ENCODE data around the gene HOXD4.

HOXD4 gene

DNA sequence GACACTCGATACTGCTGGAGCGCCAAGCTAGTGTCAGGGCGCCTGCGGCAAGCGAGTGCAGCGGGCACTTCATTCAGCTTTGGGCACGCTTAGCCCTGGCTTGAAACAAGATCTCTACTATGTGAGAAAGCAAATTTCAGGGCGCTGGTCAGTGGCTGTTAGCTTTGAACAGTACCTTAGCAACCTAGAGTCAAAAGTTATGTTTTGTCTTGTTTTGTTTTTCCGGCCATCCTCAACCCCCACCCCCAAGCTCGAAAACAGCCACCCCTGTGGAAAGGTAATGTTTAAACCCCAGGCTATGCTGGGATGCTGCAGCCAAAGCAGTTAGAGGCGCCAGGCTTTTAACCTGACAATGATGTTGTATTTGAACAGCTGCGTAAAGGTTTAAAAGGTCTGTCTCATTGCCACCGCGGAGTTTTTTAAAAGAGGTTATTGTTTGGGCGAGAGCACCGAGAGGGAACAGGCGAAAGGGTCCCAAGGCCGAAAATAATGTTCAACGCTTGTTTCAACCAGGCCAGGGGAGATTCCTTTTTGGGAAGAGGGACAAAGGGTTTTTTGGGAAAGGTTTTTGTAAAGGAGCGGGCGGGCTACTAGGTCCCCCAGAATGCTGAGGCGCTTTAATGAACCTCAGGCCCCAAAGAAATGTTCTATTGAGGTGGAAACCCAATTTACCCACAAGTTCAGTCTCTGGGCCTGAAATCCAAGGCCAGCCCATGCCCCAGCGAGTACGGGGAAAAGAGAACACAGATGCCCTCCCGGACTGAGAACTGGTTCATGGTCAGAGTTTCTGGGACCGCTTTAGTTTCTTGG lies 37.0 kb upstream of the HOXD4 start:
- FAIRE-seq = no peak

DNA sequence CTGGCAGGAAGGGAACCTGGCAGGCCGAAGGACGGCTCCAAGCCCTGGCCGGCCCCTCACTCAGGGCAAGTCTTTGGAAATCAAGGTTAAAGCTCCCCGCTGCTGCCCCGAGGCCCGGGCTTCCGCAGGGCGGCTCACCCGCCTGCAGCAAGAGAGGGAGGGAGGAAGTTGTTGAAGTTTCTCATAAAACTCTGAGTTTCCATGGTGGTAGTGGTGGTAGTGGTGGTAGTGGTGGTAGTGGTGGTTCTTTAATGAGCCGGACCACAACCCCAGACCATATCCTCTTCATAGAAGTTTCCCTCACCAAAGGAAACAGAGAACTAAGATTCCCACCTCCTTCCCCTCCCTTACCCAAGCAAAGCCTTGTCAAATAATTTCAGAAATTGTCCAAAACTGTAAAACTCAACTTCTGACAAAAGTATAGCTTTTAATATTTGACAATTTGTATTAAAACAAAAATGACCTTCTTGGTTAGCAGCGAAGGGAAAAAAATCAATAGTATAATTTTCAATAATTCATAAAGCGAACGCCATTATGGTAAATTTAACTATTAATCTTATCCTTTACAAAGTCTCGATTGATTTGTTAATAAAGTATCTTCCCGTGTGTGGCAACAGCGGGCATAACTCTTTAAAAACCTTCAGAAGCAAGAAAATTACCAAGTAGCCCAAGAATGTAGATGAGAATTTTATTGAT lies 36.3 kb upstream of the HOXD4 start:
- FAIRE-seq = no peak

DNA sequence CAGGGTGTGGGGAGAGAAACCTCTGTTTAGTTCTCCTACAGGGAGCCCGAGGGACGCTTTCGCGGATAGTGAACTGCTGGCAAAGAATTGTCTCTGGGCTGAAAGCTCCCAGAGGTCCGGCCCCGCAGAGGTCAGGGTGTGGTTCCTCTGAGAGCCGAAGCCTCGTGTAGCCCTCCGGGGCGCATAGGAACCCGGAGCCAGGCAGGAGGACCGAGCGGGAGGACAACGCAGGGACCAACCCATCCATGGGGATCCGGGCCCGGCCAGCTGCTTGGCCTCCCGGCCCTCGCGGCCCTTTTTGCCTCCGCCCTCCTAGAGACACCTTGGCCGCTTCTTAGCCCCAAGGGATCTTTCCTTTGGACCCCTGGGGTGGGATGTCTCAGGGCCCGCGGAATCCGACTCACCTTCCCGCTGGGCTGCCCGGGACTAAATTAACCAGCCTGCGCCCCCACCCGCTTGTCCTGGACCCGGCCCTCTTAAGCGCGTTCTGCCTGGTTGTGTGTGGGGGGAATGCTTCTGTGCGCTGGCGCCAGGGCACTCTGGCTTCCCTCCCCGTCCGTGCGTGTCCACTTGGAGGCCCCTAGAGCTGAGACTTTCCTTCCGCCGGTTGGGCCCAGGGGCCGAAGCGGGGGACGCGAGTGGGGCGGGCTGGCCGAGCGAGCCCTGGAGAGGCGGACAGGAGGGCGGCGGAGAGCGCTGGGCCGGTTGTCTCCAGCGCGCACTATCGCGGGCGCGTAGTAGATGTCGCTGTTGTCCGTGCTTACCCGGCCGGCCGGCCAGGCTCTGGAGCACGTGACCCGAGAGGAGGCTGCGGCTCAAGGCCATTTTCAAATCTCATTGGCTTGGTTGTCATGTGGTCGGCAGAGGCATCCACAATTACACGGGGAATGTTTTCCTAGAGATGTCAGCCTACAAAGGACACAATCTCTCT lies 35.2 kb upstream of the HOXD4 start, which contains the start of gene HOXD10:
TSS of gene HOXD10 (plus strand) at position 896 of the 931 bp plus-strand sequence. CDS start 56 bp downstream, outside the sequence.
- no peak for FAIRE-seq

DNA sequence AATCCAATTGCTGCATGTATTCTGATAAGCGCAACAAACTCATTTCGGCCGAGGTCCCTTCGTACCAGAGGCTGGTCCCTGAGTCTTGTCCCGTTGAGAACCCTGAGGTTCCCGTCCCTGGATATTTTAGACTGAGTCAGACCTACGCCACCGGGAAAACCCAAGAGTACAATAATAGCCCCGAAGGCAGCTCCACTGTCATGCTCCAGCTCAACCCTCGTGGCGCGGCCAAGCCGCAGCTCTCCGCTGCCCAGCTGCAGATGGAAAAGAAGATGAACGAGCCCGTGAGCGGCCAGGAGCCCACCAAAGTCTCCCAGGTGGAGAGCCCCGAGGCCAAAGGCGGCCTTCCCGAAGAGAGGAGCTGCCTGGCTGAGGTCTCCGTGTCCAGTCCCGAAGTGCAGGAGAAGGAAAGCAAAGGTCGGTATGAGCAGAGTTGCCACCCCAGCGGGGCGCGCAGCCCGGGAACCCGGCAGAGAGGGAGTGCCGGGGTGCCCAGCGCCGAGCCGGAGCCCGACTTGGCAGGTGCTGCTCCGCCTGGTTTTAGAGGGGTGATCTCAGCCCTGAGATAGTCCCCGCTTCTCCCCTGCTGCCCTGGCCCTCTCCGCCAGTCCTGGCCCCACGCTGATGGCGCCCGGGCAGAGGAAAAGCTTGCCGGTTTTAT lies 34.1 kb upstream of the HOXD4 start:
- FAIRE-seq = no peak

DNA sequence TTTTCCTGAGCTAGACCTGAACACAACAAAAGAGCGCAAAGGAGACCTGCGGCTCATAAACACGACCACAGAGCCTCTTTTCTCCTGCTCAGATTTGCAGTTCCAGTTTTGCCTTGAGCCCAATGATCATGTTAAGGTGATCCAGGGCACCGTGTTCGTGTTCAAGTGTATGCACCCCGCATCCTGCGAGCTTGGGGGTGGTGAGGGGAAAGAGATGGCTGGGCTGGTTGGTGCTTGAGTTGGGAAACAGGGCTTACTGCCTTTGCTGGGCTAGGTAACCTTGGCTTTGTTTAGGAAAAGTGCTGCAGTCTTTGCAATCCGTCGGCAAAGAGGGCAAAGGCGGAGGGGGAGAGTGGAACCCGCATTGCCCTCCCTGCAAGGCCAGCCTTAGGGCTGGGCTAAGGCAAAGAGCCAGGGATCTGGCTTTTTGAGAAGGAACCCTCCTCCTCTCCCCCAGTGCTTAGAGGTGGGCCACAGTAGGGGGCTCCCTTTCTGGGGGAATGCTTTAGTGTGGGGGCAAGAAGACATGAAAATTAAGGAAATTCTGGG lies 33.5 kb upstream of the HOXD4 start:
- FAIRE-seq = no peak

DNA sequence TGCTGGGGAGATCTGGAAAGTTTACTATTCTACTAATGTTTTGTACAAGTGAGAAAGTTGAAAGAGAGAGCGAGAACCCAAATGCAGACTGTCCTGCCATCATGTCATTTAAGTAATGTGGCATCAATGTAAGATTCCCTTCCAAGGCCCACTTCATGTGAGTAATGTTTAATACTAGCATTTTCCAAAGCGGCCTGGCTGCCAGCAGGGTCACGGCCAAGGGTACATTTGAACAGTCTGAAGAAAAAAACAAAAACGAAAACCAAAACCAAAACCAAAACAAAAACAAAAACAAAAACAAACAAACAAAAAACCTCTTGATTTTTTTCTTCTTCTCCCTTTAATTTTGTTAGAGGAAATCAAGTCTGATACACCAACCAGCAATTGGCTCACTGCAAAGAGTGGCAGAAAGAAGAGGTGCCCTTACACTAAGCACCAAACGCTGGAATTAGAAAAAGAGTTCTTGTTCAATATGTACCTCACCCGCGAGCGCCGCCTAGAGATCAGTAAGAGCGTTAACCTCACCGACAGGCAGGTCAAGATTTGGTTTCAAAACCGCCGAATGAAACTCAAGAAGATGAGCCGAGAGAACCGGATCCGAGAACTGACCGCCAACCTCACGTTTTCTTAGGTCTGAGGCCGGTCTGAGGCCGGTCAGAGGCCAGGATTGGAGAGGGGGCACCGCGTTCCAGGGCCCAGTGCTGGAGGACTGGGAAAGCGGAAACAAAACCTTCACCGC lies 32.6 kb upstream of the HOXD4 start:
- peak; percentile 30 for FAIRE-seq

DNA sequence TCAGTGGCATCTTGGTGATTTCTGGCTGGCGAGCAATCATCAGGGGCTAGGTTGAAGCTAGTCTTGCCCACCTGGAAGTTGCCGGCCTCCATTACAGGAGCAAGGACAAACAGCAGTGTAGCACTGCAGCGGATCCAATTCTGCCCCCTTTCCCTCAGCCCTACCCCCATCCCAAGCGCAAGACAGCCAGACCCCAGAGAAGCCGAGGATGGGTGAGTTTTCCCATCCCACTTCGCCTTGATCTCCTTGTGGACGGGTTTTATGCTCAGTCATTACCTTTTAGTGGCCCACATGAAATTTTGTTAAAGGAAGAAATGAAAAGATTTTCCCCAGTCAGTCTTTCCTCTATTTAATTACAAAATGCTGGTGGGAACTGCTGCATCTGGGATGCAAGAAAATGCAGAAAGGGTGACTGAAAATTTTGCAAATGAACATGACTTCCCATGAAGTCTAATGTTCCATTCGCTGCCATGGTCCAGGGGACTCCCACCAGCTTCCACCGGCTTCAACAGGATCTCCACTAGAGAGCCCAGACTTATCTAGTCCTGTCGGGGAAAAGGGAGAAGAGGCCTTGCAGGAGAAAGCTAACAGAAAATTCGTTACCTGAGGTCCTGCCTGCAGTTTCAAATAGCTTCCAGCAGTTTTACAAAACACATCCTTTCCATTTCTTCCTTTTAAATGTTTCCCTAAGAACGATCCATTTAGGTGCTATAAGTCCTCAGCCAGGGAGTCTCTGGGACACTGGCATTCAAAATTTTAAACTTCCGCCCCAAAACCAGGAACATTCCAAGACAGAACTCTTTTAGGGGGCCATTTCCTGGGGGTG lies 30.8 kb upstream of the HOXD4 start:
- FAIRE-seq = no peak

DNA sequence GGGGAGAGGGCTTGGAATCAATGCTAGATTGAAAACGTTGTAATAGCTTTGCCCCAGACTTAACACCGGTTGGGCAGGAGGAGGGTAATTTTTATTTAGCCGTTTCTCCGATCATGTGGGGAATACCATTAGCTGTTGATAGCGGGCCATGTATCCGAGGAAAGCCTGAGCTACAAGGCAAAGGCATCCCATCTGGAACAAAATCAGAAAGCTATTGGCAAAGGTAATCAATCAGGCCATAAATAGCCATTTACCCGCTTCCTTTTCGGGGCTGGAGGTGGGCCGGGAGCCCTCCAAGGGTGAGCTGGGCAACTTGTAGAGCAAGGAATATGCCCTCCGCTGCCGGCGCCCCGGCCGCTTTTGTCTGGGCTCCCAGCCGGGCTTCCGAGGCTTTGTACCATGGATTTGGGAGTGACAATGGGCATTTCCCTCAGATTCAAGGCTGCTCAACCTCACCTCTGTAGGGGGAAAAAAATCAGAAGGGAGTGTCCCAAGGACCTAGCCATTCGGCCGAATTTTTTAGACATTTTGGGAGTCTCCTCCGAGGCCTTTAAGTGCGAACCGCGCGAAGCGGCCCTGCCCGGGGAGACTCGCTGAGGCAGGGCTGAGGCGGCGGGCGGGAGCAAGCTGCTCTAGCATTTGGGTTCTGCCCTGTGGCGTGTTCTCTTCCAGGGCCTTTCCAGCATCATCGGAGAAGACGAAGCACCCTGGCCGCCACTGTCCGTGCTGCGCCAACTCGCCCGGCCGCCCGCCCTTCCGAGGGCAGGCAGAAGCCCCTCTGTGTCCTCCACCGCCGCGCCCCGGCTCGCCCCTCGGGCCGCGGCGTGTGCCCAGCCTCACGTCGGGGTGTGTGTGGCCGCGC lies 29.9 kb upstream of the HOXD4 start:
- no peak for FAIRE-seq

DNA sequence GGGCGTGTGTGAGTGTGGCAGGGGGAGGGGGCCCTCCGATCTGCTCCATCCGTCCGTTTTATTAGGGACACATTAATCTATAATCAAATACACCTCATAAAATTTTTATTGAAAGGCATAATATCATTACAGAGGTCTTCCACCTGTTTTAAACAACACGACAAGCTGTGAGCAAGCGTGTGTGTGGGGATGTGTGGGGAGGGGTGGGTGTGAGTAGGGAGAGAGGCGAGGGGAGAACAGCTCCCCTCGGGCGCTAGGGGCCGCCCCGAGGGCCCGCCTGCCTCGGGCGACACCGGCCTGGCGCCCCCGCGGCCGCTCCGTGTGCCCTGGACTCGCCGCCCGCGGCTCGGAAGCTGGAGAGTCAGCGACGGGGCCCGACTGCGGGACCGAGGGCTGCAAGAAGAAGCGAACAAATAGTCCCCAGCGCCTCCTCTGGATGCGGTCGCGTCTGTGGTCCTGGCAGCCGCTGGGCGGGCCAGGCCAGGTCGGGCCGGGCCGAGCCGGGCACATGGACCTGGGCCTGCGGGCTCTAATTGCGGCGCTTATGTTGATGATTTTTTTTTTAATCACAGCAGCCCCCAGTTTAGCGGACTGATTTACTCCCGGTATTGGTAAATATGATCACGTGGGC lies 29.2 kb upstream of the HOXD4 start:
- no peak for FAIRE-seq

DNA sequence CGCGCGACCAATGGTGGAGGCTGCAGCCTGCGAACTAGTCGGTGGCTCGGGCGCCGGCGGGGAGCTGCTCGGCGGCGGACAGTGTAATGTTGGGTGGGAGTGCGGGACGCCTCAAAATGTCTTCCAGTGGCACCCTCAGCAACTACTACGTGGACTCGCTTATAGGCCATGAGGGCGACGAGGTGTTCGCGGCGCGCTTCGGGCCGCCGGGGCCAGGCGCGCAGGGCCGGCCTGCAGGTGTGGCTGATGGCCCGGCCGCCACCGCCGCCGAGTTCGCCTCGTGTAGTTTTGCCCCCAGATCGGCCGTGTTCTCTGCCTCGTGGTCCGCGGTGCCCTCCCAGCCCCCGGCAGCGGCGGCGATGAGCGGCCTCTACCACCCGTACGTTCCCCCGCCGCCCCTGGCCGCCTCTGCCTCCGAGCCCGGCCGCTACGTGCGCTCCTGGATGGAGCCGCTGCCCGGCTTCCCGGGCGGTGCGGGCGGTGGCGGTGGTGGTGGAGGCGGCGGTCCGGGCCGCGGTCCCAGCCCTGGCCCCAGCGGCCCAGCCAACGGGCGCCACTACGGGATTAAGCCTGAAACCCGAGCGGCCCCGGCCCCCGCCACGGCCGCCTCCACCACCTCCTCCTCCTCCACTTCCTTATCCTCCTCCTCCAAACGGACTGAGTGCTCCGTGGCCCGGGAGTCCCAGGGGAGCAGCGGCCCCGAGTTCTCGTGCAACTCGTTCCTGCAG lies 28.5 kb upstream of the HOXD4 start, which contains the start of gene HOXD9:
TSS of gene HOXD9 (plus strand) at position 37 of the 728 bp plus-strand sequence. CDS start at position 87, 50 bp downstream.
- FAIRE-seq = no peak

DNA sequence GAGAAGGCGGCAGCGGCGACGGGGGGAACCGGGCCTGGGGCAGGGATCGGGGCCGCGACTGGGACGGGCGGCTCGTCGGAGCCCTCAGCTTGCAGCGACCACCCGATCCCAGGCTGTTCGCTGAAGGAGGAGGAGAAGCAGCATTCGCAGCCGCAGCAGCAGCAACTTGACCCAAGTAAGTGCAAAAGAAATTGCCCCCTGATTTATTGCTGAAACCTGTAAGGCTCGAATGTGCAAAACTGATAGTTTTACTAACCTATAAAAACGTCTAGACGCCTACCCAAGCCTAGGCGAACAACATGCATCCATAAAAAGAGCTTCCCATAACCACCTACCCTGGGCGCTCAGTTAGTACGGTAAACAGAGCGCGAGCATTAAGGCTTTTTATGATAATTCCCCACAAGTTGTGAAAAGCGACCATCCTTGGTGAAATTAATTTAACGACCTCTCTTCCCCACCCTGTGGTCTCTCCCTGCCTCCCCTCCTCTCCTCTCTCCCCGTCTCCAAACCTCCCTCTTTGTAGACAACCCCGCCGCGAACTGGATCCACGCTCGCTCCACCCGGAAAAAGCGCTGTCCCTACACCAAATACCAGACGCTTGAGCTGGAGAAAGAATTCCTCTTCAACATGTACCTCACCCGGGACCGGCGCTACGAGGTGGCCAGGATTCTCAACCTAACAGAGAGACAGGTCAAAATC lies 27.8 kb upstream of the HOXD4 start:
- FAIRE-seq = no peak

DNA sequence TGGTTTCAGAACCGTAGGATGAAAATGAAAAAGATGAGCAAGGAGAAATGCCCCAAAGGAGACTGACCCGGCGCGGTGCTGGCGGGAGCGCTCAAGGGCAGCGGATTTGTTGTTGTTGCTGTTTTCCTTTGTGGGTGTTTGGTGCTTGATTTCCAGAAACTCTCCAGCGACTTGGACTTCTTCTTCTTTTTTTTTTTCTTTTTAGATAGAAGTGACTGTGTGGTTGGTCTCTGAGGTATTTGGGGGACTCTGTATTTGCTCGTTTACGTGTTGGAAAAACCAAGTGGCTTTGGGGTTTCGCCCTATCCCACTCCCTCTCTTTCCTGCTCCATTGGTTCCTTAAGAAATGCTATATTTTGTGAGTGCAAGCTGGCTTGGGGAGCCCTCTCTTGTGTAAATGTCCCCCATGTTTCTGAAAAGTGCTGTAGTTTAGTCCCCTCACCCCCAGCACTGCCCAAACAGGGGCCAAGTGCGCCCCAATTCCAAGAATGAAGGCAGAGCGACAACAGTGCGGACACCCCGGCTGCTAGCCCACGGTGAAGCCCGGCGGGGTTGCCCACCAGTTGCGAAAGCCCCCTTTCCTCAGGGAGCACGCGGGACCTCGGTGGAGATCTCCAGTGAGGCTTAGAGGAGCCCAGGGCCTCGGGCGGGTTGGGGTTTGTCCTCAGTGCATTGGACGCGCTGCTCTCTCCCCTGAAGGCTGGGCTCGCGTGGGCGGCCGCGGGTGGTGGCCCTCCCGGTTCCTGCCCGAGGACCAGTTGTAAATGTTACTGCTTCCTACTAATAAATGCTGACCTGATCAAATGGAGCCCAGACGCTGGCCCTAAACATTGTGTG lies 27.0 kb upstream of the HOXD4 start:
- FAIRE-seq = no peak

DNA sequence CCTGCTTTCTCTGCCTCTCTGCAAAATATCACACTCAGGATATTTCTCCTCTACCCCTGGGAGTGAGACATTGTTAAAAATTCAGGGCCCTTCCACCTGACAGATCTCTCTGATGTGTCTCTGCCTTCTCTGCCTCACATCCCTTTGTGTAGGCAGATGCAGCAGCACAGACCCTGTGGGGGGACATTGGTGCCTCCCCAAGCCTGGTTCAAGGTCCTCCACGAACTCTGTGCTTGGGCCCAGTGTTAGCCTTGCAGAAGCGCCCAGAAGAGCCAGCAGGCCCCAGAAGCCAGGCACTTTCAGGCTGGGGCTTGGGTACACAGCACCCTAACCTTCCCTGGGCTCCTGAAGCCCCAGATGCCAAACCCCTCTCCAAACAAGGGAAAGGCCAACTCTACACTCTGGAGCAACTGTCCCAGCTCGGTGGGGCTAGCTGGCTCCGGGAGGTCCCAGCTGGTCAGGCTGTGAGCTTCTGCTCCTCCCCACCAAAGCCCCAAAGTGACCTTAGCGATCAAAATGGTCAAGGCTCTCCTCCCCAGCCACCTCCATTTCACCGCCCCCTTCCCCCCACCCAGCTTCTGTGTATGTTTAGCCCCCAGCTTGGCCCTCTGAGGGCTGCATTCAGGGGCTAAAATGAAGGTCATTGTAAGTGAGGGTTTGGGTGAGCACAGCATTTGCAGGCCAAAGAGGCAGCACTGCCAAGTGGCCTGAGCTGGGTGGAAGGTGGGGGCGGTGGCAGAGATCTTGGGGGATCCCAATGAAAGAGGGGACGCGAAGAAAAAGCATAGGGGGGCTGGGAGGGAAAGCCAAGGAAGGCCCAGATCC lies 26.2 kb upstream of the HOXD4 start:
- no peak for FAIRE-seq

DNA sequence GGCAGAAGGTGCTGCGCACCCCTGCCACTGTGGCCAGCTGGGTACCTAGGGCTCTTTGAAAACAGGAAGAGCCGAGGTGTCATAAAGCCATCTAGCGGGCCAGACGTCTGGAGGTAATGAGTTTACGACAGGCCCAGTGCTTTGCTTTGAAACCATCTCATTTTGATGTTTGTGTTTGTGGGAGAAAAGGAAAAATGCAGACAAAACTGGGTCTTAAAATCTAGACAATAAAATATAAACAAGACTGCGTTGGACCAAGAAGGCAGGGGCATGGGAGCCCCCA lies 25.6 kb upstream of the HOXD4 start:
- no peak for FAIRE-seq

DNA sequence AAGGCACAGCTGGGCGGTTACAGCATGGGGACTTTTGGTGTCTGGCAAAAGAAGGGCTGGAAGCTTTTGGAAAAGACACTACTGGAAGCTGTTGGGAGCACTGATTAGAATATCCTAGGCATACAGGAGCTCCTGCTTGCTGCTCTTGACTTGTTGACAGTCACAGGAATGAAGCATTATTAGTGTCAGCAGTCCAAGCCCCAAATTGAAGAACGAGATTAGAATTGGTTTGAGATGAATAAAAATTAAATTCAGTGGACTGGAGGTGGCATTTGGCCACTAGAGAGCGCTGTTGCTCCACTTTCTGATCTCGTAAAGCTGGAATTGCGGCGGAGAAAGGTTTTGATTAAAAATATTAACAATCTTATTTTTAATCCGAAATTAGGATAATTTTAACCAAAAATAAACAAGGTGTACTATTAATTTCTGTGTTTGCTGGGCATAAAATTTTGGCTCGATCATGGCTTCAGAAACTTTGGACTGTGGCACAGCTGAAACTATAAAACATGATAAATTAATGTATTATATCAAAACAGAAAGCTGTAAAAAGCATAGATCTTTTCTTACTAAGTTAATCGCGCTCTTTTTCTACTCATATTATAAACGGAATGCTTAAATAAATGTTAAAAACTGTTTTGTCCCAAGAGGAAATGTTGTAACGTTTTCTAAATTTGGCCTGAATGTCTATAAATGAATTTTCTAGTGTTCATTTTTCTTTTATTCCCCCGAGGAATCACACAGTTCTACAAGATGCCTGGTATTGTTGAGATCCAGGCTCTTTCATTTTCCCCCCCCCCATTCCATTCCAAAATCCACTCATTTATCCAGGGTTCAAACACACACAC lies 24.2 kb upstream of the HOXD4 start:
- peak; percentile 94 for FAIRE-seq
